ENCODE measurements around the gene THEMIS.

THEMIS gene, protein sequence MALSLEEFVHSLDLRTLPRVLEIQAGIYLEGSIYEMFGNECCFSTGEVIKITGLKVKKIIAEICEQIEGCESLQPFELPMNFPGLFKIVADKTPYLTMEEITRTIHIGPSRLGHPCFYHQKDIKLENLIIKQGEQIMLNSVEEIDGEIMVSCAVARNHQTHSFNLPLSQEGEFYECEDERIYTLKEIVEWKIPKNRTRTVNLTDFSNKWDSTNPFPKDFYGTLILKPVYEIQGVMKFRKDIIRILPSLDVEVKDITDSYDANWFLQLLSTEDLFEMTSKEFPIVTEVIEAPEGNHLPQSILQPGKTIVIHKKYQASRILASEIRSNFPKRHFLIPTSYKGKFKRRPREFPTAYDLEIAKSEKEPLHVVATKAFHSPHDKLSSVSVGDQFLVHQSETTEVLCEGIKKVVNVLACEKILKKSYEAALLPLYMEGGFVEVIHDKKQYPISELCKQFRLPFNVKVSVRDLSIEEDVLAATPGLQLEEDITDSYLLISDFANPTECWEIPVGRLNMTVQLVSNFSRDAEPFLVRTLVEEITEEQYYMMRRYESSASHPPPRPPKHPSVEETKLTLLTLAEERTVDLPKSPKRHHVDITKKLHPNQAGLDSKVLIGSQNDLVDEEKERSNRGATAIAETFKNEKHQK

DNA sequence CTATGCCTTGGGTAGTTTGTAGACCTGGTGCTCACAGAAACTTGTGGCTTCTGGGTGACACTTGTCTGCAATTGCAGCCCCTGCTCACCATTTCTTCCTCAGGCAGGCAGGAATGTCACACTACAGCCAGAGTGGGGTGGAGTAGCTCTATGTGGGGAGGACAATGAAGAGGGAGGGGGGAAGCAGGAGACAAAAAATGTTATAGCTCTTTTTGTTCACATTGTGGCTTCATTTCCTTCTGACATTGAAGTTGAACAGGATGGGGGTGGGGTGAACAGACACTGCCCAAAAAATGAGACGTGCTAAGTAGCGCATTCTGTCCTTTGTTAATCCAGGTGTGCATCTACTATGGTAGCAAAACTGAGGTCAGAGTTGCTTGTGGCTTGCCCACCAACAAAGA, at the start of gene THEMIS:
Gene THEMIS, minus strand, starts transcription at position 124 of the 400 bp plus-strand sequence. CDS start 126 bp downstream, outside the sequence.
- TF ChIP-seq, protein P1, sequence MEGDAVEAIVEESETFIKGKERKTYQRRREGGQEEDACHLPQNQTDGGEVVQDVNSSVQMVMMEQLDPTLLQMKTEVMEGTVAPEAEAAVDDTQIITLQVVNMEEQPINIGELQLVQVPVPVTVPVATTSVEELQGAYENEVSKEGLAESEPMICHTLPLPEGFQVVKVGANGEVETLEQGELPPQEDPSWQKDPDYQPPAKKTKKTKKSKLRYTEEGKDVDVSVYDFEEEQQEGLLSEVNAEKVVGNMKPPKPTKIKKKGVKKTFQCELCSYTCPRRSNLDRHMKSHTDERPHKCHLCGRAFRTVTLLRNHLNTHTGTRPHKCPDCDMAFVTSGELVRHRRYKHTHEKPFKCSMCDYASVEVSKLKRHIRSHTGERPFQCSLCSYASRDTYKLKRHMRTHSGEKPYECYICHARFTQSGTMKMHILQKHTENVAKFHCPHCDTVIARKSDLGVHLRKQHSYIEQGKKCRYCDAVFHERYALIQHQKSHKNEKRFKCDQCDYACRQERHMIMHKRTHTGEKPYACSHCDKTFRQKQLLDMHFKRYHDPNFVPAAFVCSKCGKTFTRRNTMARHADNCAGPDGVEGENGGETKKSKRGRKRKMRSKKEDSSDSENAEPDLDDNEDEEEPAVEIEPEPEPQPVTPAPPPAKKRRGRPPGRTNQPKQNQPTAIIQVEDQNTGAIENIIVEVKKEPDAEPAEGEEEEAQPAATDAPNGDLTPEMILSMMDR (IDR thresholded peaks at IDR 0.05; ENCODE audit: control insufficient read depth, insufficient read depth, low read depth, low read length, missing control alignments), result no peak
- H3K4me3 ChIP-seq (ENCODE audit: control insufficient read depth, low read depth, low read length), result no peak within 1 kb of the TSS
- DNase-seq (ENCODE audit: low read depth), result no peak

DNA sequence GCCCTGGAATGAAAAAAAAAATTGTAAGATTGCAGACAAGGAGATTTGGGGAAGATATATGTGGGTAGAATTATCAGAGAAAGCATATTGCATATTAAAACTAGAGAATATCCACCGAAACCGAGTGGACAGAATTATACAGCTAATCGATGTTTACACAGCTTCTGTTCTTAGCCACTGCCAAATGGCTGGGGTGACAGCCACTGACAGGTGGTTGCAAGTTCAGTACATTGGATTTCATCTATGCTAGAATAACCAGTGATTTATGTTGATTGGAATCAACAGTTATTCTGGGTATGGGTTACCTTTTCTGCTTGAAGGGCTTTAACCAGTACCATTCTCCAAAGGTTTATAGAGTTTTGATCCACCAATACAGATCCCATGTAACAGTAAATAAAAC, 48.4 kb upstream of the THEMIS start:
- TF ChIP-seq, protein P1 (IDR thresholded peaks at IDR 0.05; ENCODE audit: control insufficient read depth, insufficient read depth, low read depth, low read length, missing control alignments), result no peak
- no peak for DNase-seq (ENCODE audit: low read depth)
- H3K4me3 ChIP-seq (ENCODE audit: control insufficient read depth, low read depth, low read length), result no peak overlapping the region

DNA sequence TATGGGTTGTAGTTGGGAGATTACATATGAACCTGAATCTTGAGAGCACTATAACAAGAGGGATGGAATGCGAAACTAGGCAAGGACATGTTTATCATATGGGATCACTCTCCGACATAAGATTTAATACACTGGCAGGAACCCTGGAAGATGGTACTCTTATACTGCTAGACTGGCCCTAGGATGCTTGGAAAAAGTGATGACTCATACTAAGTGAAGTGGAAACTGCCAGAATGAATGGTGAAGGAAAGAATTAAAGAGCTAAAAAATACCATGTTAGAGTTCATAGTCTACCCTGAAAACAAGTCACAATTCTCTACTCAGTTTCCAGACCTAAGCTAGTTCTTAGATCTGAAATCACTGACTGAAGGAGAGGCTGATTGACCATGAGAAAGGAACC, 45.5 kb upstream of the THEMIS start:
- TF ChIP-seq, protein P1 (IDR thresholded peaks at IDR 0.05; ENCODE audit: control insufficient read depth, insufficient read depth, low read depth, low read length, missing control alignments), result no peak
- DNase-seq (ENCODE audit: low read depth), result no peak

DNA sequence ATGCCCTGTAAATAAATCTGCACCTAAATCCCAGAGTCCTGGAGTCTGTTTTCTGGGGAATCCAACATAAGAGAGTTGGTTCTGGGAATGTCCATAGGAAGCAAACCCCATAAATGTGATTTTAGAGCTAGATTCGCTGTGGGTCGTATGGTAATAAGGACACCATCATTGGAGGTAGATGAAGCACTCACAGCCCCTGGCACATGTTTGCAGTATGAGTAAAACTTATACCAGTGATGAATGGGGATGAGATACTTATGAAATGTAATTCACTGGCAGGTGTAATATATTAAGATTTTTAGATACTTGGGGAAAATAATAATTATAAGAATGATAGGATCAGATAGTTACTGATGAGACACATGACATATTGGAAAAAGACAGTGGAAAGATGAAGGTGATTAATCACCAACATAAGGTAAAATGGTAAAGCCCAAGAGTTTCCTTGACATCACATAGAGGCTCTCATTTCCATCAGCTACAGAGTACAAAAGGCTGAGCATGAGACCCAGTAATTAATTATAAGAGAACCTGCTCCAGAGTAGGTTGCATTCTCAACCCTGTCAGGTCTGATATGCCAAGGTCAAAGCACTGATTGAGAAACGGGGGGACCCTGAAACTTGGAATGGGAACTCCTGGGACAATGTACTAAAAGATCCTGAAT, 44.7 kb upstream of the THEMIS start:
- no peak for DNase-seq (ENCODE audit: low read depth)
- no peak overlapping the region for H3K4me3 ChIP-seq (ENCODE audit: control insufficient read depth, low read depth, low read length)
- TF ChIP-seq, protein P1 (IDR thresholded peaks at IDR 0.05; ENCODE audit: control insufficient read depth, insufficient read depth, low read depth, low read length, missing control alignments), result no peak

More for the DNA sequence above, 45.5 kb upstream of the THEMIS start:
- H3K4me3 ChIP-seq (ENCODE audit: control insufficient read depth, low read depth, low read length), result no peak overlapping the region

DNA sequence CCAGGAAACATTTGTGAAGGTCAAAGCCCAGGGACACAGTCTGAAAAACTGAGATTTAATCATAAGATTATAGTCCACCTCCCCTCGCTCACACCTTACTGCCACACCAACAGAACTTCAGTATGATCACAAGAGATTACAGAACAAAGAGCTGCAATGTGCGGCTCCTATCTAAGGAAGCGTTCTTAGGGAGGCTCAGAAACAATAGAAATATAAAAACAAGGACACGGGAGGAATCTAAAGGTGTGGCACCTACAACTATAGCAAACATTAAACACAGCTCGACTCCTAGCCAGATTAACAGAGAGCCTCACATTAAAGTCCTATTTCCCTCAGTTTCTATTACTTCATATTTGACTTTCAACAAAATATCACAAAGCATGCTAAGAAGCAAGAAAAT, 40.4 kb upstream of the THEMIS start:
- H3K4me3 ChIP-seq (ENCODE audit: control insufficient read depth, low read depth, low read length), result no peak overlapping the region
- TF ChIP-seq, protein P1 (IDR thresholded peaks at IDR 0.05; ENCODE audit: control insufficient read depth, insufficient read depth, low read depth, low read length, missing control alignments), result no peak
- DNase-seq (ENCODE audit: low read depth), result no peak

DNA sequence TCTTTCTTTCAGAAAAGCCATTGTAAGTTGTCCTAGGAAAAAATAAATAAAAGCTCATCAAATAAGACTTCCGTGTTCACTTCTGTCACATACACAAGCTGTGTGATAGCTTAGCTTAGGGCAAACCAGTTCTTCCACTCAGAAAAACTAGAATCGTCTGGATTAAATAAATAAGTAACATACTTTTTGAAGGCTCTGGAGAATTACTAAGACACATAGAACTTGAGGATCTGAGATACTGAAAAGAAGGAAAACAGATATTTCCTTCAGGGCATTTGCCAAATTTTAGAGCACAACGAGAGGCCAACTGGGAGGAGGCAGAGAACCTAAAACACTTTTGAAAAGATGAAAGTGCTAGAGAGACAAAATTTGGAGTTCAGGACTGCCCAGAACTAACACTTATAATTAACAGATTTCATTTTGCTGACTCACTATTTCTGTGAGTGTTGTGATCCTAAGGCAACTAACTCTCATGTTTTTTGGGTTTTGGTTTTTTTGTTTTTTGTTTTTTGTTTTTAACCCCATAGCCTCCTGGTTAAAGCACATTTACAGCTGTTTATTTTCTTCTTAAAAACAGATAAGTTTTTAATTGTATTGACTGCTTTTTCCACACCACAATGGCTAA, 38.7 kb upstream of the THEMIS start:
- TF ChIP-seq, protein P1 (IDR thresholded peaks at IDR 0.05; ENCODE audit: control insufficient read depth, insufficient read depth, low read depth, low read length, missing control alignments), result no peak
- H3K4me3 ChIP-seq (ENCODE audit: control insufficient read depth, low read depth, low read length), result no peak overlapping the region
- no peak for DNase-seq (ENCODE audit: low read depth)

All from AG09309 (cell line).